WTC11 (cell line): ENCODE results near the gene NAA80. TPM values are rescaled to one million over a fixed set of nuclear protein-coding genes. Genes with fewer than 3 reads are reported as not detected.

ENCODE experiments used
- ATAC-seq: fragments of 200-7000 bp; cut with Tn5 transposase; 2 replicates; pipeline ENCODE4 v1.10.0; 2021; ENCODE audit warnings: mild to moderate bottlenecking, moderate library complexity
- CTCF ChIA-PET: fragments of 300-600 bp; sonication (Branson Sonifier 250); formaldehyde crosslinking; loops from one replicate; lab custom pipeline; 2021; ENCODE audit warnings: antibody characterized with exemption; lab: Charles Lee
- POLR2A ChIA-PET: fragments of 350-600 bp; sonication (Branson Sonifier 250); formaldehyde crosslinking; loops from one replicate; lab custom pipeline; 2021; ENCODE audit warnings: antibody characterized with exemption; lab: Charles Lee
- DNase-seq: peaks from one replicate; pipeline ENCODE4 v3.0.0; 2021; ENCODE audit warnings: low spot score
- H3K27ac Mint-ChIP-seq: 2 replicates; pipeline ENCODE4 v1.8.0; 2021; ENCODE audit warnings: mixed read lengths
- H3K27me3 Mint-ChIP-seq: 2 replicates; pipeline ENCODE4 v1.8.0; 2021; ENCODE audit warnings: low read depth, mild to moderate bottlenecking, moderate library complexity, mixed read lengths
- H3K36me3 Mint-ChIP-seq: 2 replicates; pipeline ENCODE4 v1.8.0; 2021; ENCODE audit warnings: mixed read lengths
- H3K4me1 Mint-ChIP-seq: 2 replicates; pipeline ENCODE4 v1.8.0; 2022; ENCODE audit warnings: mixed read lengths
- H3K4me3 Mint-ChIP-seq: 2 replicates; pipeline ENCODE4 v1.8.0; 2021; ENCODE audit warnings: mild to moderate bottlenecking, moderate library complexity, mixed read lengths
- H3K9me3 Mint-ChIP-seq: 2 replicates; pipeline ENCODE4 v1.8.0; 2021; ENCODE audit warnings: mixed read lengths
- FOXP1 ChIP-seq: sonication (generic); formaldehyde crosslinking; IDR thresholded peaks from 2 replicates; pipeline ENCODE4 v1.8.0; 2022; ENCODE audit warnings: missing genetic modification reagents, mild to moderate bottlenecking, moderate library complexity, borderline replicate concordance
- GRHL2 ChIP-seq: fragments of 250-450 bp; sonication (Bioruptor Pico); IDR thresholded peaks from 2 replicates; pipeline ENCODE4 v1.8.0; 2022; ENCODE audit warnings: mild to moderate bottlenecking, moderate library complexity; ENCODE audit not compliant: insufficient replicate concordance, severe bottlenecking
- HMGA2 ChIP-seq: fragments of 250-450 bp; sonication (Bioruptor Pico); IDR thresholded peaks from 2 replicates; pipeline ENCODE4 v1.4.0; 2021; ENCODE audit warnings: mild to moderate bottlenecking, moderate library complexity
- KAT7 ChIP-seq: sonication (generic); formaldehyde crosslinking; IDR thresholded peaks from 2 replicates; pipeline ENCODE4 v1.8.1; 2023; ENCODE audit warnings: missing genetic modification reagents, mild to moderate bottlenecking, borderline replicate concordance
- MXD4 ChIP-seq: fragments of 250-450 bp; sonication (Bioruptor Pico); IDR thresholded peaks from 2 replicates; pipeline ENCODE4 v1.8.0; 2021; ENCODE audit warnings: mild to moderate bottlenecking, moderate library complexity, borderline replicate concordance
- NFATC4 ChIP-seq: fragments of 250-450 bp; sonication (Bioruptor Pico); IDR thresholded peaks from 2 replicates; pipeline ENCODE4 v1.9.0; 2021; ENCODE audit warnings: mild to moderate bottlenecking
- NR2C2 ChIP-seq: sonication (generic); formaldehyde crosslinking; IDR thresholded peaks from 2 replicates; pipeline ENCODE4 v1.8.0; 2022; ENCODE audit warnings: mild to moderate bottlenecking, missing genetic modification reagents
- ZBTB21 ChIP-seq: sonication (generic); formaldehyde crosslinking; IDR thresholded peaks from 2 replicates; pipeline ENCODE4 v1.8.1; 2023; ENCODE audit warnings: mild to moderate bottlenecking, missing genetic modification reagents, borderline replicate concordance
- ZNF121 ChIP-seq: sonication (generic); formaldehyde crosslinking; IDR thresholded peaks from 2 replicates; pipeline ENCODE4 v1.8.0; 2023; ENCODE audit warnings: missing genetic modification reagents
- ZNF138 ChIP-seq: sonication (generic); formaldehyde crosslinking; conservative IDR thresholded peaks from 2 replicates; pipeline ENCODE4 v1.8.1; 2022; ENCODE audit warnings: mild to moderate bottlenecking, moderate library complexity, missing genetic modification reagents
- ZNF423 ChIP-seq: fragments of 250-450 bp; sonication (Bioruptor Pico); IDR thresholded peaks from 2 replicates; pipeline ENCODE4 v2.1.2; 2022; ENCODE audit warnings: mild to moderate bottlenecking, moderate library complexity
- ZNF671 ChIP-seq: fragments of 250-450 bp; sonication (Bioruptor Pico); IDR thresholded peaks from 2 replicates; pipeline ENCODE4 v1.8.0; 2021; ENCODE audit warnings: mild to moderate bottlenecking
- total RNA-seq: library from RNA; stranded (reverse); gene quantifications from 3 replicates; pipeline ENCODE4 v1.2.3, GENCODE V29; 2021
- TF ChIP-seq, protein P1 (sequence below): sonication (generic); formaldehyde crosslinking; IDR thresholded peaks from 2 replicates; pipeline ENCODE4 v1.8.1; 2023; ENCODE audit warnings: mild to moderate bottlenecking, missing genetic modification reagents
- TF ChIP-seq, protein P2 (sequence below): fragments of 200-600 bp; IDR thresholded peaks from 2 replicates; pipeline ENCODE4 v1.8.0; 2022; ENCODE audit warnings: antibody characterized with exemption
- TF ChIP-seq, protein P3 (sequence below): sonication (generic); formaldehyde crosslinking; IDR thresholded peaks from 2 replicates; pipeline ENCODE4 v1.8.1; 2023; ENCODE audit warnings: mild to moderate bottlenecking, missing genetic modification reagents, moderate library complexity
- TF ChIP-seq, protein P4 (sequence below): fragments of 250-450 bp; sonication (Bioruptor Pico); conservative IDR thresholded peaks from 2 replicates; pipeline ENCODE4 v1.9.0; 2021; ENCODE audit warnings: mild to moderate bottlenecking
- TF ChIP-seq, protein P5 (sequence below): sonication (generic); formaldehyde crosslinking; IDR thresholded peaks from 2 replicates; pipeline ENCODE4 v1.8.1; 2022; ENCODE audit warnings: mild to moderate bottlenecking, moderate library complexity, missing genetic modification reagents
- TF ChIP-seq, protein P6 (sequence below): sonication (generic); formaldehyde crosslinking; IDR thresholded peaks from 2 replicates; pipeline ENCODE4 v1.8.0; 2022; ENCODE audit warnings: missing genetic modification reagents
- TF ChIP-seq, protein P7 (sequence below): sonication (generic); formaldehyde crosslinking; IDR thresholded peaks from 2 replicates; pipeline ENCODE4 v1.8.0; 2022; ENCODE audit warnings: mild to moderate bottlenecking, missing genetic modification reagents

The NAA80 gene
- total RNA-seq, 1 experiment from 2014 or later, result 17.3 TPM

DNA sequence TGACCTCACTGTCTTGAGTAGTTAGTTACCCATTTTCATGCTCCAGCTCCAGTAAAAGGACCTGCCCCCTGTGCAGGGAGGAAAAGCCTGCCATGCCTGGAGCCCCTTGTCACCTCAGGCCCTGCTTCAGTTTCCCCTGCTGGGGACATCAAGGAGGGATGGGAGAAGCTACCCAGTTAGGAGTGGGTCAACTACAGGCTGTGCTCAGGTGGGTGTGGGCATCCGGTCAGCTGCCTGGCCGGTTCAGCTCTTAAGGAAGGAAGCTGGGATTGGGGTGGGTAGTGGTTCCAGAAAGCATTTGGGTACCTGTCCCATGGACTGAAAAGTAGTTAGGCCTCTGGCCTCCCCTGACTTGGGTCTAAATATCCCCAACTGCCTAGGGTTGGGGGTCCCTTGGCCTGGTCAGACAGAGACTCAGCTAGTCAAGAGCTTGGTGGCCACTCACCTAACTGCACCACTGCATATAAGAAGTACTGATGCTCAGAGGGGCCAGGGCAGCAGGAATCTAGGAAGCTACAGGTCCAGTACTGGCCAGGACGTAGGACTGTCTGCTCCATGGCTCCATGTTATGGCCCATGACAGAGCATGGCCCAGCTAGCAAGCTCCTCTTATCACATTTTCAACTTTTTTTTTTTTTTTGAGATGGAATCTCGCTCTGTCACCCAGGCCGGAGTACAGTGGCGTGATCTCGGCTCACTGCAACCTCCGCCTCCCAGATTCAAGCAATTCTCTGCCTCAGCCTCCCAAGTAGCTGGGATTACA is 19.8 kb downstream of the NAA80 start (continued):
- TF ChIP-seq, protein P1, sequence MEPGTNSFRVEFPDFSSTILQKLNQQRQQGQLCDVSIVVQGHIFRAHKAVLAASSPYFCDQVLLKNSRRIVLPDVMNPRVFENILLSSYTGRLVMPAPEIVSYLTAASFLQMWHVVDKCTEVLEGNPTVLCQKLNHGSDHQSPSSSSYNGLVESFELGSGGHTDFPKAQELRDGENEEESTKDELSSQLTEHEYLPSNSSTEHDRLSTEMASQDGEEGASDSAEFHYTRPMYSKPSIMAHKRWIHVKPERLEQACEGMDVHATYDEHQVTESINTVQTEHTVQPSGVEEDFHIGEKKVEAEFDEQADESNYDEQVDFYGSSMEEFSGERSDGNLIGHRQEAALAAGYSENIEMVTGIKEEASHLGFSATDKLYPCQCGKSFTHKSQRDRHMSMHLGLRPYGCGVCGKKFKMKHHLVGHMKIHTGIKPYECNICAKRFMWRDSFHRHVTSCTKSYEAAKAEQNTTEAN (CRISPR knock-in tag), result no peak
- no peak for TF ChIP-seq HMGA2 (CRISPR knock-in tag)

DNA sequence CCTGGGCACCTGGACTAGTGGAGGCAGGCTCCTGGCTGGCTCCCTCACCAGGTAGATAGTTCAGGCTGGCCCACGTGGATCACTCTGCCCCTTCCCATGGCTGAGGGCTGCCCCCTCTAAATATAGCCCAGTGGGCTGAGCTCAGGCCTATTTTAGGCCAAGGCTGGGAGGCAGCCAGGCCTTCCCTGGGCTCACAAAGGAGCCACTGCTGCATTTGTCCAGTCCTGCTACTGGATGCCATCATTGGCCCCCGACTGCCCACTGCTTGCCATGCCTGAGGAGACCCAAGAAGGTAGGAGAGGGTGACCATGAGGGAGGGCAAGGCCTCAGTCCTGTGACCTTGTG is 20.4 kb downstream of the NAA80 start, which contains the start of gene LSMEM2:
Gene LSMEM2, plus strand, starts transcription at position 208 of the 345 bp plus-strand sequence. Its CDS starts 27 bp downstream, at position 235.
- TF ChIP-seq MXD4, result no peak
- TF ChIP-seq ZNF121 (CRISPR knock-in tag), result no peak
- no peak for TF ChIP-seq GRHL2 (CRISPR knock-in tag)
- TF ChIP-seq, protein P2, sequence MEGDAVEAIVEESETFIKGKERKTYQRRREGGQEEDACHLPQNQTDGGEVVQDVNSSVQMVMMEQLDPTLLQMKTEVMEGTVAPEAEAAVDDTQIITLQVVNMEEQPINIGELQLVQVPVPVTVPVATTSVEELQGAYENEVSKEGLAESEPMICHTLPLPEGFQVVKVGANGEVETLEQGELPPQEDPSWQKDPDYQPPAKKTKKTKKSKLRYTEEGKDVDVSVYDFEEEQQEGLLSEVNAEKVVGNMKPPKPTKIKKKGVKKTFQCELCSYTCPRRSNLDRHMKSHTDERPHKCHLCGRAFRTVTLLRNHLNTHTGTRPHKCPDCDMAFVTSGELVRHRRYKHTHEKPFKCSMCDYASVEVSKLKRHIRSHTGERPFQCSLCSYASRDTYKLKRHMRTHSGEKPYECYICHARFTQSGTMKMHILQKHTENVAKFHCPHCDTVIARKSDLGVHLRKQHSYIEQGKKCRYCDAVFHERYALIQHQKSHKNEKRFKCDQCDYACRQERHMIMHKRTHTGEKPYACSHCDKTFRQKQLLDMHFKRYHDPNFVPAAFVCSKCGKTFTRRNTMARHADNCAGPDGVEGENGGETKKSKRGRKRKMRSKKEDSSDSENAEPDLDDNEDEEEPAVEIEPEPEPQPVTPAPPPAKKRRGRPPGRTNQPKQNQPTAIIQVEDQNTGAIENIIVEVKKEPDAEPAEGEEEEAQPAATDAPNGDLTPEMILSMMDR, result no peak
- TF ChIP-seq, protein P3, sequence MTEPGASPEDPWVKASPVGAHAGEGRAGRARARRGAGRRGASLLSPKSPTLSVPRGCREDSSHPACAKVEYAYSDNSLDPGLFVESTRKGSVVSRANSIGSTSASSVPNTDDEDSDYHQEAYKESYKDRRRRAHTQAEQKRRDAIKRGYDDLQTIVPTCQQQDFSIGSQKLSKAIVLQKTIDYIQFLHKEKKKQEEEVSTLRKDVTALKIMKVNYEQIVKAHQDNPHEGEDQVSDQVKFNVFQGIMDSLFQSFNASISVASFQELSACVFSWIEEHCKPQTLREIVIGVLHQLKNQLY (CRISPR knock-in tag), result no peak
- TF ChIP-seq, protein P4, sequence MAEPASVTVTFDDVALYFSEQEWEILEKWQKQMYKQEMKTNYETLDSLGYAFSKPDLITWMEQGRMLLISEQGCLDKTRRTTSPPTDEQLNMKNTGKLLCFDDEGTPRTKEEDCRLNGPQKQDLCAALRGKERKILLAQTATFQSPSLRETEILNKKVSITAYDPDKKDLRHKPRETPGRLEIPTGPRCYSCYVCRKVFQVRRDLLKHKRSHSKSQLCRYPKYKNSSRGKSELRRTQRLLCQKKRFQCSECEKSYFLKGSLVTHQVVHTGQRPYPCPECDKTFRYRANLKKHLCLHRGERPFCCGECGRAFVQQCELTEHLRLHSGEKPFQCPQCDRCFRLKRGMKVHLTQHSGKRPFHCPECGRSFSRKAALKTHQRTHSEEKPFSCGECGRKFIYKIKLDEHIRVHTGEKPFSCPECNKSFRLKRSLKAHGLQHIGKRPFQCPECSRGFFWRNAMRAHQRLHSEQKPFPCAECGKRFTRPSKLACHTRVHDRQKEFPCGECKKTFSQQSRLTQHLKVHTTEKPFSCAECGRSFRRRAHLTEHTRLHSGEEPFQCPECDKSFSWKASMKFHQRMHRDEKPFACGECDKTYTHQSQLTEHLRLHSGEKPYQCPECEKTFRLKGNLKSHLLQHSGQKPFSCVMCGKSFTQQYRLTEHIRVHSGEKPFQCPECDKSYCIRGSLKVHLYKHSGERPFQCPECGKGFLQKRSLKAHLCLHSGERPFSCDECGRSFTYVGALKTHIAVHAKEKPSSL (CRISPR knock-in tag), result no peak
- no peak for TF ChIP-seq NFATC4 (CRISPR knock-in tag)
- TF ChIP-seq, protein P5, sequence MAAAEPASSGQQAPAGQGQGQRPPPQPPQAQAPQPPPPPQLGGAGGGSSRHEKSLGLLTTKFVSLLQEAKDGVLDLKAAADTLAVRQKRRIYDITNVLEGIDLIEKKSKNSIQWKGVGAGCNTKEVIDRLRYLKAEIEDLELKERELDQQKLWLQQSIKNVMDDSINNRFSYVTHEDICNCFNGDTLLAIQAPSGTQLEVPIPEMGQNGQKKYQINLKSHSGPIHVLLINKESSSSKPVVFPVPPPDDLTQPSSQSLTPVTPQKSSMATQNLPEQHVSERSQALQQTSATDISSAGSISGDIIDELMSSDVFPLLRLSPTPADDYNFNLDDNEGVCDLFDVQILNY (CRISPR knock-in tag), result no peak
- no peak for TF ChIP-seq ZNF671
- no peak for TF ChIP-seq NR2C2
- no peak for TF ChIP-seq ZNF138 (CRISPR knock-in tag)
- no peak for TF ChIP-seq KAT7 (CRISPR knock-in tag)
- TF ChIP-seq, protein P6, sequence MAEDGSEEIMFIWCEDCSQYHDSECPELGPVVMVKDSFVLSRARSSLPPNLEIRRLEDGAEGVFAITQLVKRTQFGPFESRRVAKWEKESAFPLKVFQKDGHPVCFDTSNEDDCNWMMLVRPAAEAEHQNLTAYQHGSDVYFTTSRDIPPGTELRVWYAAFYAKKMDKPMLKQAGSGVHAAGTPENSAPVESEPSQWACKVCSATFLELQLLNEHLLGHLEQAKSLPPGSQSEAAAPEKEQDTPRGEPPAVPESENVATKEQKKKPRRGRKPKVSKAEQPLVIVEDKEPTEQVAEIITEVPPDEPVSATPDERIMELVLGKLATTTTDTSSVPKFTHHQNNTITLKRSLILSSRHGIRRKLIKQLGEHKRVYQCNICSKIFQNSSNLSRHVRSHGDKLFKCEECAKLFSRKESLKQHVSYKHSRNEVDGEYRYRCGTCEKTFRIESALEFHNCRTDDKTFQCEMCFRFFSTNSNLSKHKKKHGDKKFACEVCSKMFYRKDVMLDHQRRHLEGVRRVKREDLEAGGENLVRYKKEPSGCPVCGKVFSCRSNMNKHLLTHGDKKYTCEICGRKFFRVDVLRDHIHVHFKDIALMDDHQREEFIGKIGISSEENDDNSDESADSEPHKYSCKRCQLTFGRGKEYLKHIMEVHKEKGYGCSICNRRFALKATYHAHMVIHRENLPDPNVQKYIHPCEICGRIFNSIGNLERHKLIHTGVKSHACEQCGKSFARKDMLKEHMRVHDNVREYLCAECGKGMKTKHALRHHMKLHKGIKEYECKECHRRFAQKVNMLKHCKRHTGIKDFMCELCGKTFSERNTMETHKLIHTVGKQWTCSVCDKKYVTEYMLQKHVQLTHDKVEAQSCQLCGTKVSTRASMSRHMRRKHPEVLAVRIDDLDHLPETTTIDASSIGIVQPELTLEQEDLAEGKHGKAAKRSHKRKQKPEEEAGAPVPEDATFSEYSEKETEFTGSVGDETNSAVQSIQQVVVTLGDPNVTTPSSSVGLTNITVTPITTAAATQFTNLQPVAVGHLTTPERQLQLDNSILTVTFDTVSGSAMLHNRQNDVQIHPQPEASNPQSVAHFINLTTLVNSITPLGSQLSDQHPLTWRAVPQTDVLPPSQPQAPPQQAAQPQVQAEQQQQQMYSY, result no peak
- TF ChIP-seq ZNF423 (CRISPR knock-in tag), result no peak
- no peak for TF ChIP-seq FOXP1
- no peak for TF ChIP-seq ZBTB21 (CRISPR knock-in tag)
- TF ChIP-seq, protein P7, sequence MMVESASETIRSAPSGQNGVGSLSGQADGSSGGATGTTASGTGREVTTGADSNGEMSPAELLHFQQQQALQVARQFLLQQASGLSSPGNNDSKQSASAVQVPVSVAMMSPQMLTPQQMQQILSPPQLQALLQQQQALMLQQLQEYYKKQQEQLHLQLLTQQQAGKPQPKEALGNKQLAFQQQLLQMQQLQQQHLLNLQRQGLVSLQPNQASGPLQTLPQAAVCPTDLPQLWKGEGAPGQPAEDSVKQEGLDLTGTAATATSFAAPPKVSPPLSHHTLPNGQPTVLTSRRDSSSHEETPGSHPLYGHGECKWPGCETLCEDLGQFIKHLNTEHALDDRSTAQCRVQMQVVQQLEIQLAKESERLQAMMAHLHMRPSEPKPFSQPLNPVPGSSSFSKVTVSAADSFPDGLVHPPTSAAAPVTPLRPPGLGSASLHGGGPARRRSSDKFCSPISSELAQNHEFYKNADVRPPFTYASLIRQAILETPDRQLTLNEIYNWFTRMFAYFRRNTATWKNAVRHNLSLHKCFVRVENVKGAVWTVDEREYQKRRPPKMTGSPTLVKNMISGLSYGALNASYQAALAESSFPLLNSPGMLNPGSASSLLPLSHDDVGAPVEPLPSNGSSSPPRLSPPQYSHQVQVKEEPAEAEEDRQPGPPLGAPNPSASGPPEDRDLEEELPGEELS, result no peak
- Mint-ChIP-seq H3K27ac (no peak within 1 kb of the TSS), H3K36me3 (no peaks in the 10 kb centered on the region), H3K4me1 (peaks cover 17% of the 10 kb centered on the region), H3K9me3 (no peaks in the 10 kb centered on the region), H3K4me3 (no peak within 1 kb of the TSS), H3K27me3 (peaks cover 54% of the 10 kb centered on the region)
- ChIA-PET POLR2A (interaction anchor here (1.0 kb wide), 1 partner anchor 13 kb away, joined by 5 read pairs; the partner anchor contains the start of gene IFRD2), CTCF (interaction anchor here (0.9 to 2.7 kb wide), 5 partner anchors 19 to 84 kb away, joined by 3 to 12 read pairs (median 4); no protein-coding TSS in a partner anchor)
- DNase-seq, result no peak
- ATAC-seq, result no peak
